OCI-LY3 (cell line): Measurements from ENCODE around the gene FAM177B.

ENCODE experiments used
- EZH2phosphoT487 ChIP-seq: fragments of 200-600 bp; shearing (Covaris generic); IDR thresholded peaks from 2 replicates; pipeline ENCODE4 v1.6.1; 2018; ENCODE audit warnings: antibody characterized with exemption, mixed run types, low read depth
- TF ChIP-seq, protein P1 (sequence below): fragments of 200-600, 300-600 bp; sonication (generic); IDR thresholded peaks from 2 replicates; pipeline ENCODE4 v1.5.1; 2014; ENCODE audit warnings: antibody characterized with exemption, low read length, low read depth

DNA sequence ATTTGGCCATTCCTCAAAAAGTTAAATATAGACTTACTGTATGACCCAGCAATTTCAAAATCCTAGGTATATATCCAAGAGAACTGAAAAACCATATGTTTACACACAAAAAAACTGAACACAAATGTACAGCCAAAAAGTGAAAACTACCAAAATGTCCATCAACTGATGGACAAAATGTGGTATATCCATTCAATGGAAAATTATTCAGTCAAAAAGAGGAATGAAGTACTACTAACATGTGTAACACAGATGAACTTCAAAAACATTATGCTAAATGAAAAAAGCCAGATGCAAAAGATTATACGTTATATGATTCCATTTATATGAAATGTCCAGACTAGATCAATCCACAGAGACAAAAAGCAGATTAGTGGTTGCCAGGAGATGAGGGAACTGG lies 32.7 kb upstream of the FAM177B start:
- TF ChIP-seq, protein P1, sequence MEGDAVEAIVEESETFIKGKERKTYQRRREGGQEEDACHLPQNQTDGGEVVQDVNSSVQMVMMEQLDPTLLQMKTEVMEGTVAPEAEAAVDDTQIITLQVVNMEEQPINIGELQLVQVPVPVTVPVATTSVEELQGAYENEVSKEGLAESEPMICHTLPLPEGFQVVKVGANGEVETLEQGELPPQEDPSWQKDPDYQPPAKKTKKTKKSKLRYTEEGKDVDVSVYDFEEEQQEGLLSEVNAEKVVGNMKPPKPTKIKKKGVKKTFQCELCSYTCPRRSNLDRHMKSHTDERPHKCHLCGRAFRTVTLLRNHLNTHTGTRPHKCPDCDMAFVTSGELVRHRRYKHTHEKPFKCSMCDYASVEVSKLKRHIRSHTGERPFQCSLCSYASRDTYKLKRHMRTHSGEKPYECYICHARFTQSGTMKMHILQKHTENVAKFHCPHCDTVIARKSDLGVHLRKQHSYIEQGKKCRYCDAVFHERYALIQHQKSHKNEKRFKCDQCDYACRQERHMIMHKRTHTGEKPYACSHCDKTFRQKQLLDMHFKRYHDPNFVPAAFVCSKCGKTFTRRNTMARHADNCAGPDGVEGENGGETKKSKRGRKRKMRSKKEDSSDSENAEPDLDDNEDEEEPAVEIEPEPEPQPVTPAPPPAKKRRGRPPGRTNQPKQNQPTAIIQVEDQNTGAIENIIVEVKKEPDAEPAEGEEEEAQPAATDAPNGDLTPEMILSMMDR: no peak
- no peak for TF ChIP-seq EZH2phosphoT487
